Naive thymus-derived CD4-positive, alpha-beta T cell (primary cell): ENCODE measurements around the gene LRRC36. TPM values are rescaled to one million over a fixed set of nuclear protein-coding genes. Genes with fewer than 3 reads are reported as not detected.

ENCODE experiments used
- ATAC-seq: fragments of 150-1000 bp; cut with Tn5 transposase; 2 replicates; pipeline ENCODE4 v1.10.0; 2021; ENCODE audit warnings: mild to moderate bottlenecking, moderate library complexity
- CTCF ChIA-PET: fragments of 350-600 bp; sonication (Branson Sonifier 250); formaldehyde crosslinking; loops from one replicate; lab custom pipeline; 2021; ENCODE audit warnings: antibody characterized with exemption; lab: Charles Lee
- POLR2A ChIA-PET: fragments of 350-600 bp; sonication (Branson Sonifier 250); formaldehyde crosslinking; loops from one replicate; lab custom pipeline; 2021; ENCODE audit warnings: antibody characterized with exemption, inconsistent platforms; lab: Charles Lee
- DNase-seq, 9 donors: peaks; one replicate each; pipeline versions ENCODE4 v3.0.0 to v3.0.0-alpha.2; 2020 to 2022; ENCODE audit warnings: mixed read lengths in 1 of 9
- H3K27ac ChIP-seq: one replicate; pipeline ENCODE4 v1.7.0; 2013; ENCODE audit warnings: mild to moderate bottlenecking, low read depth, low read length, moderate library complexity
- H3K27me3 ChIP-seq, 2 donors: one replicate each; pipeline ENCODE4 v1.7.0; 2013; ENCODE audit warnings: low read length in 2 of 2, mild to moderate bottlenecking in 2 of 2, moderate library complexity in 2 of 2; ENCODE audit not compliant: control insufficient read depth in 2 of 2, insufficient read depth in 2 of 2
- H3K36me3 ChIP-seq, 3 experiments: 1 replicate in 2 of 3; 2 replicates in 1 of 3; pipeline ENCODE4 v1.7.0; 2013; ENCODE audit warnings: low read length in 3 of 3, mild to moderate bottlenecking in 3 of 3, moderate library complexity in 1 of 3; ENCODE audit not compliant: insufficient read depth in 3 of 3, control insufficient read depth in 2 of 3
- H3K4me1 ChIP-seq, 2 donors: one replicate each; pipeline ENCODE4 v1.7.0; 2013; ENCODE audit warnings: low read length in 2 of 2, mild to moderate bottlenecking in 2 of 2, moderate library complexity in 1 of 2; ENCODE audit not compliant: control insufficient read depth in 2 of 2, insufficient read depth in 2 of 2
- H3K4me3 ChIP-seq: 2 replicates; pipeline ENCODE4 v1.7.0; 2013; ENCODE audit warnings: mild to moderate bottlenecking, low read length
- H3K9me3 ChIP-seq, 3 experiments: 1 replicate in 2 of 3; 2 replicates in 1 of 3; pipeline ENCODE4 v1.7.0; 2013; ENCODE audit warnings: low read length in 3 of 3; ENCODE audit not compliant: control insufficient read depth in 2 of 3
- H3K27ac Mint-ChIP-seq, 9 donors: one replicate each; pipeline ENCODE4 v1.8.0; 2020 to 2022; ENCODE audit warnings: mixed read lengths in 9 of 9, mild to moderate bottlenecking in 8 of 9, moderate library complexity in 5 of 9, inconsistent platforms in 2 of 9
- H3K27me3 Mint-ChIP-seq, 5 donors: one replicate each; pipeline ENCODE4 v1.8.0; 2021 to 2022; ENCODE audit warnings: mixed read lengths in 5 of 5, mild to moderate bottlenecking in 1 of 5
- H3K36me3 Mint-ChIP-seq, 5 donors: one replicate each; pipeline ENCODE4 v1.8.0; 2020 to 2022; ENCODE audit warnings: mixed read lengths in 5 of 5, mild to moderate bottlenecking in 3 of 5, inconsistent platforms in 1 of 5
- H3K4me1 Mint-ChIP-seq, 7 donors: one replicate each; pipeline ENCODE4 v1.8.0; 2020 to 2022; ENCODE audit warnings: mixed read lengths in 7 of 7, mild to moderate bottlenecking in 3 of 7, inconsistent platforms in 1 of 7
- H3K4me3 Mint-ChIP-seq, 10 donors: one replicate each; pipeline ENCODE4 v1.8.0; 2020 to 2022; ENCODE audit warnings: mild to moderate bottlenecking in 10 of 10, mixed read lengths in 10 of 10, moderate library complexity in 6 of 10, inconsistent platforms in 2 of 10
- H3K9me3 Mint-ChIP-seq, 11 donors: one replicate each; pipeline ENCODE4 v1.8.0; 2020 to 2022; ENCODE audit warnings: mixed read lengths in 11 of 11, mild to moderate bottlenecking in 4 of 11, inconsistent platforms in 1 of 11, moderate library complexity in 1 of 11
- intact Hi-C, 2 donors: fragments of 100-400 bp; cut with micrococcal nuclease; formaldehyde crosslinking; loops; one replicate each; pipeline ENCODE4 v1.15.1; 2023
- polyA plus RNA-seq, 2 donors: library from polyadenylated mRNA; unstranded; fragments of 300-500 nt; fragmentation: Illumina TruSeq; gene quantifications; one replicate each; pipeline ENCODE4 v1.2.3, GENCODE V29; 2021
- total RNA-seq, 6 experiments: library from RNA in 5 of 6; stranded (reverse) in 5 of 6; gene quantifications; 1 replicate in 5 of 6; 2 replicates in 1 of 6; pipeline ENCODE4 v1.2.3 and lab custom pipeline; 2021 to 2026

The LRRC36 gene
- total and polyA plus RNA-seq, 7 experiments from 2014 or later = 0.50 to 0.56 TPM; not detected in 5

GRCh38 chr16:67419931-67420330 lies 93.3 kb downstream of the LRRC36 start:
- Mint-ChIP-seq H3K4me1 (peaks cover 5 to 15% (median 10%) of the 10 kb centered on the region in 7 donors), H3K27me3 (peaks cover 23 to 39% (median 29%) of the 10 kb centered on the region in 5 donors), H3K27ac (no peak overlapping the region), H3K4me3 (no peak overlapping the region), H3K9me3 (peaks cover 0 to 2% (median 0%) of the 10 kb centered on the region in 11 donors), H3K36me3 (no peaks in the 10 kb centered on the region)
- Histone ChIP-seq H3K9me3 (no peaks in the 10 kb centered on the region), H3K27me3 (peaks cover 3% of the 10 kb centered on the region in 2 donors), H3K27ac (no peak overlapping the region), H3K4me1 (no peaks in the 10 kb centered on the region), H3K36me3 (no peaks in the 10 kb centered on the region), H3K4me3 (no peak overlapping the region)
- CTCF ChIA-PET = no interaction called here
- intact Hi-C loops = loop anchor here in 1 of 2 donors (5.0 kb wide), 1 partner anchor 143 kb away; the partner anchor contains the start of gene PLEKHG4
- DNase-seq = no peak
- POLR2A ChIA-PET = no interaction called here
- ATAC-seq = no peak

- Histone ChIP-seq H3K9me3 (no peaks in the 10 kb centered on the region), H3K36me3 (no peaks in the 10 kb centered on the region), H3K4me3 (no peak overlapping the region), H3K27ac (no peak overlapping the region), H3K4me1 (no peaks in the 10 kb centered on the region), H3K27me3 (peaks cover 3% of the 10 kb centered on the region in 2 donors)
- peaks cover 17 to 42% (median 28%) of the 10 kb centered on the region in 5 donors for H3K27me3 Mint-ChIP-seq
- no peak for ATAC-seq
- H3K4me1 Mint-ChIP-seq = peaks cover 4 to 12% (median 5%) of the 10 kb centered on the region in 7 donors
- H3K36me3 Mint-ChIP-seq = no peaks in the 10 kb centered on the region
- ChIA-PET POLR2A (no interaction called here), CTCF (no interaction called here)
- no peak overlapping the region for H3K27ac Mint-ChIP-seq
- no peak for DNase-seq
- H3K4me3 Mint-ChIP-seq = no peak overlapping the region
- intact Hi-C loops = no loop called here
- no peaks in the 10 kb centered on the region for H3K9me3 Mint-ChIP-seq
Measured at GRCh38 chr16:67421030-67421429, 94.4 kb downstream of the LRRC36 start.

DNA sequence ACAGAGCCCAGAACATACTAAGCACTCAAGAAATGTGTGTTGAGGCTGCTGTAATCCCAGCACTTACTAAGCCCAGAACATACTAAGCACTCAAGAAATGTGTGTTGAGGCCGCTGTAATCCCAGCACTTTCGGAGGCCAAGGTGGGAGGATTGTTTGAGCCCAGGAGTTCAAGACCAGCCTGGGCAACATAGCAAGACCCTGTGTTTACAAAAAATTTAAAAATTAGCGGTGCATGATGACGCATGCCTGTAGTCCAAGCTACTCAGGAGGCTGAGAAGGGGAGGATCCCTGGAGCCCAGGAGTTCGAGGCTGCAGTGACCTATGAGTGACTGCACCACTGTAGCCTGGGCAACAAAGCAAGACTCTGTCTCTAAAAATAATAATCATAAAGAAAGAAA lies 96.4 kb downstream of the LRRC36 start:
- H3K27me3 ChIP-seq = peaks cover 0 to 3% of the 10 kb centered on the region in 2 donors
- H3K27me3 Mint-ChIP-seq = peaks cover 14 to 40% (median 27%) of the 10 kb centered on the region in 5 donors
- H3K9me3 ChIP-seq = no peaks in the 10 kb centered on the region
- no peaks in the 10 kb centered on the region for H3K9me3 Mint-ChIP-seq
- H3K36me3 ChIP-seq = no peaks in the 10 kb centered on the region
- ATAC-seq (no peak), DNase-seq (no peak)
- no peak overlapping the region for H3K27ac Mint-ChIP-seq
- ChIA-PET POLR2A (no interaction called here), CTCF (interaction anchor here (0.6 kb wide), 1 partner anchor 91 kb away, joined by 3 read pairs; no protein-coding TSS in a partner anchor)
- intact Hi-C loops = no loop called here
- H3K4me3 Mint-ChIP-seq = no peak overlapping the region
- no peak overlapping the region for H3K4me3 ChIP-seq
- no peaks in the 10 kb centered on the region for H3K4me1 Mint-ChIP-seq
- no peak overlapping the region for H3K27ac ChIP-seq
- no peaks in the 10 kb centered on the region for H3K36me3 Mint-ChIP-seq
- H3K4me1 ChIP-seq = no peaks in the 10 kb centered on the region

DNA sequence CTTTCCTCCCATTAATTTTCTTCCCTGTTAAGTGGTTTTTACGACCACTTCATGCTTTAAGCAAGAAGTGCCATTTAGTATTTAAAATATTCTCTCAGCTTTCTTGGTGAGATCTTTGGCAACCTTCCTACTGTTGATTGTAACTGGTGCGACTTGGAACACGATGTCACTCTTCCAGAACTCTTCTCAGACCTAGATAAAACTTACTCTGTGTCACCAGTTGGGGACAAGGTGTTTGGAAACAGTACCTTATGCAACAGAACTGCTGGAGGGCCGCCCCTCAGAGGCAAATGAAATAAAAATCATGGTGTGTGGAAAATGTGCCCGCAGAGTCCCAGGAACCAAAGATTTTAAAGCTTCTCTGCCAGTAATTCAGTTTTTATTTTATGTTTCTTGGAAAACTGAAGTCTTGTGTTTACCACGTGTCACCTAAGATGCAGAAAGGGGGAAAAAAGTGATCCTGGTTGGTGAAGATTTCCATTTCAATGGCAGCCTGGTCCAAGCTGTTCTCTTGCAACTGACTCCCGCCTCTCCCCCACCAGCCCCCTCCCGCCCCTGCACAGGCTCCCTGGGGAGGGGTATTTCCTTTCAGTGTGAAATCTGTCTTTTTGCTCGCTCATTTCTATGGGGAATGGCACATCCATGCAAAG lies 97.1 kb downstream of the LRRC36 start:
- Histone ChIP-seq H3K27ac (no peak overlapping the region), H3K4me3 (no peak overlapping the region), H3K4me1 (no peaks in the 10 kb centered on the region), H3K9me3 (no peaks in the 10 kb centered on the region), H3K27me3 (peaks cover 4 to 6% of the 10 kb centered on the region in 2 donors), H3K36me3 (no peaks in the 10 kb centered on the region)
- intact Hi-C loops = no loop called here
- no peaks in the 10 kb centered on the region for H3K9me3 Mint-ChIP-seq
- H3K27ac Mint-ChIP-seq = no peak overlapping the region
- no peaks in the 10 kb centered on the region for H3K36me3 Mint-ChIP-seq
- H3K27me3 Mint-ChIP-seq = peaks cover 16 to 41% (median 27%) of the 10 kb centered on the region in 5 donors
- no peak for ATAC-seq
- ChIA-PET CTCF (interaction anchor here (0.6 kb wide), 1 partner anchor 90 kb away, joined by 3 read pairs; no protein-coding TSS in a partner anchor), POLR2A (no interaction called here)
- DNase-seq = no peak
- no peak overlapping the region for H3K4me3 Mint-ChIP-seq
- peaks cover 0 to 2% (median 0%) of the 10 kb centered on the region in 7 donors for H3K4me1 Mint-ChIP-seq

DNA sequence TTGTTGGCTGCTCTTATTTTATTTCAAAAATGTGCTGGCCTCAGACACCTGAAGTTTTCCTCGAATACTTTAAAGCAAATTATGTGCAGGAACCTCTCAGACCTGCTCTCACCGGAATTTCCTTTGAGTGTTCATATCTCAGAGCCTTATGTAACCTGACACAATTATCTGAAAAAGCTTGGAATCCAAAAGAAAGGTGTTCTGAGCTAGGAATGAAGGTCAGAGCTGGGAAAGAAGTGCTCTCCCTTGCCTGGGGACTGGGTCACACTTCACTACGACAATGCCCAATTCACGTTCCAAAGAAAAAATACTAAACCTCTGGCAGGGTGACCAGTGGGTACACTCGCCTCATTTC lies 97.6 kb downstream of the LRRC36 start:
- H3K27me3 ChIP-seq = peaks cover 6 to 8% of the 10 kb centered on the region in 2 donors
- POLR2A ChIA-PET = no interaction called here
- DNase-seq (no peak), ATAC-seq (no peak)
- intact Hi-C loops = no loop called here
- H3K9me3 ChIP-seq = no peaks in the 10 kb centered on the region
- Mint-ChIP-seq H3K4me1 (peaks cover 0 to 2% (median 0%) of the 10 kb centered on the region in 7 donors), H3K9me3 (peaks cover 0 to 1% (median 0%) of the 10 kb centered on the region in 11 donors), H3K36me3 (no peaks in the 10 kb centered on the region), H3K27ac (no peak overlapping the region), H3K4me3 (no peak overlapping the region), H3K27me3 (peaks cover 21 to 45% (median 31%) of the 10 kb centered on the region in 5 donors)
- no peaks in the 10 kb centered on the region for H3K36me3 ChIP-seq
- no peaks in the 10 kb centered on the region for H3K4me1 ChIP-seq
- H3K4me3 ChIP-seq = no peak overlapping the region
- CTCF ChIA-PET = no interaction called here
- H3K27ac ChIP-seq = no peak overlapping the region

- no peak for DNase-seq
- peaks cover 0 to 1% (median 0%) of the 10 kb centered on the region in 11 donors for H3K9me3 Mint-ChIP-seq
- no peak overlapping the region for H3K4me3 Mint-ChIP-seq
- no peaks in the 10 kb centered on the region for H3K36me3 Mint-ChIP-seq
- no peak overlapping the region for H3K4me3 ChIP-seq
- H3K27ac Mint-ChIP-seq = no peak overlapping the region
- CTCF ChIA-PET = no interaction called here
- H3K27me3 Mint-ChIP-seq = peaks cover 26 to 48% (median 32%) of the 10 kb centered on the region in 5 donors
- no peaks in the 10 kb centered on the region for H3K36me3 ChIP-seq
- intact Hi-C loops = no loop called here
- POLR2A ChIA-PET = no interaction called here
- H3K9me3 ChIP-seq = no peaks in the 10 kb centered on the region
- peaks cover 0 to 4% (median 0%) of the 10 kb centered on the region in 7 donors for H3K4me1 Mint-ChIP-seq
- ATAC-seq = no peak
- no peaks in the 10 kb centered on the region for H3K4me1 ChIP-seq
- H3K27me3 ChIP-seq = peaks cover 8 to 12% of the 10 kb centered on the region in 2 donors
- H3K27ac ChIP-seq = no peak overlapping the region
Measured at GRCh38 chr16:67425061-67425460, 98.4 kb downstream of the LRRC36 start.

- ChIA-PET CTCF (no interaction called here), POLR2A (no interaction called here)
- Mint-ChIP-seq H3K27me3 (peaks cover 26 to 51% (median 35%) of the 10 kb centered on the region in 5 donors), H3K4me1 (peaks cover 0 to 5% (median 3%) of the 10 kb centered on the region in 7 donors), H3K27ac (no peak overlapping the region), H3K4me3 (no peak overlapping the region), H3K9me3 (peaks cover 0 to 1% (median 0%) of the 10 kb centered on the region in 11 donors), H3K36me3 (no peaks in the 10 kb centered on the region)
- no peak for ATAC-seq
- DNase-seq = no peak
- Histone ChIP-seq H3K27me3 (peaks cover 8 to 12% of the 10 kb centered on the region in 2 donors), H3K9me3 (no peaks in the 10 kb centered on the region), H3K4me3 (no peak overlapping the region), H3K4me1 (no peaks in the 10 kb centered on the region), H3K27ac (no peak overlapping the region), H3K36me3 (no peaks in the 10 kb centered on the region)
- intact Hi-C loops = no loop called here
Measured at GRCh38 chr16:67425580-67425979, 99.0 kb downstream of the LRRC36 start.
